Measurements from ENCODE around the gene MADD. TPM values are rescaled to one million over a fixed set of nuclear protein-coding genes. Genes with fewer than 3 reads are reported as not detected.

Gene MADD
- total and polyA plus RNA-seq, 2 donors (not counting 1 experiment from before 2014, with no cell fraction given) = 56.8 to 108 TPM

DNA sequence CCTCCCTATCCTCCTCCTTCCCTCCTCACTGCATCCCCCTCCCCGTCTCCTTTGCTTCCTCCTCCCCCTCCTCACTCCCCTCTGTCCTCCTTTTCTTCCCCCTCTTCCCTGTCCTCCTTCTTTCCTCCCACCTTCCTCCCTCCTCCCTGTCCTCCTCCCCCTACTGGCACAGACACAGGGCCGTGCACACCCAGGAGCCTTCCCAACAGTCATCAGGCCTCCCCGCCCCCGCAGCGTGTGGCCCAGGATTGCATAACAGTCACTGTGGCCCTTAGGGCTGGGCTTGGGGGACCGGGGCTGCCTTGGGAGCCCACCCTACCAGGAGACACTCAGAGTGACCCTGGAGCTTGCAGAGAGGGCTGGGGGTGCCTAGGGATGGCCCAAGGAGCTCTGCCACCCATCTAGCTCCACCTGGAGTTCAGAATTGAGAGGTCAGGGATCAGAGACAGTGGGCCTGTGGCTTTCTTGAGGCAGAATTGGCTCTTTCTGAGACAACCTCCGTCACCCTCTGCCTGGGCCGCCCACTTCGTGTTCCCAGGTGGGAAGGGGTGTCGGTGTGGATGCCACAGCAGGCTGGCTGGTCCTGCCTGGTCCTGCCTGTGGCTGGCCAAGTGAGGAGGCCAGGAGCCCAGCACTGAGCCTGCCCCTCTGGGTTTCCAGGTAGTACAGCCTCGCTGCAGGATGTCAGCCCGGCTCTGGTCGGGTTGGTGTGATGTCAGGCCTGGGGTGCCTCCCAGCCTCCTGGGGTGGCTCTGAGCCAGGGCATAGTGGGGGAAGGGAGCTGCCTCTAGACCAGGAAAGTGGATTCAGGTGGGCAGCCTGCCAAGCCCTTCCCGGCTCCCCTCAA lies 106.8 kb downstream of the MADD start:
- Histone ChIP-seq H3K4me2 (replicated peaks; ENCODE audit: low read depth, low read length, poor library complexity, severe bottlenecking) (peak overlapping the region; percentile 100), H2AFZ (ENCODE audit: insufficient read depth, low read depth, low read length, poor library complexity, severe bottlenecking) (no peak overlapping the region), H3K4me1 (ENCODE audit: control insufficient read depth in 2 of 2, insufficient read depth in 2 of 2, low read length in 2 of 2) (peaks cover 45 to 51% of the 10 kb centered on the region in 2 donors), H3K27ac (ENCODE audit: low read length in 2 of 2) (peak overlapping the region; percentile 96 to 97), H3K9me3 (ENCODE audit: control extremely low read depth in 1 of 3, control insufficient read depth in 2 of 3, insufficient read depth in 1 of 3, low read length in 2 of 3) (no peaks in the 10 kb centered on the region), H4K20me1 (ENCODE audit: control insufficient read depth, insufficient read depth, low read length, poor library complexity, severe bottlenecking) (peaks cover 45% of the 10 kb centered on the region), H3K4me3 (ENCODE audit: control extremely low read depth in 1 of 5, extremely low read depth in 1 of 5, insufficient read depth in 1 of 5, low read depth in 2 of 5, low read length in 4 of 5) (peak overlapping the region; percentile 47 to 99 (median 91)), H3K9ac (ENCODE audit: low read length) (peak overlapping the region; percentile 99), H3K79me2 (ENCODE audit: control insufficient read depth, insufficient read depth, low read length) (peaks cover 98% of the 10 kb centered on the region), H3K36me3 (replicated peaks in 1 of 2; ENCODE audit: control extremely low read depth in 1 of 2, control insufficient read depth in 1 of 2, extremely low read depth in 1 of 2, insufficient read depth in 2 of 2, low read length in 1 of 2) (peaks cover 0 to 34% of the 10 kb centered on the region in 2 experiments), H3K27me3 (replicated peaks in 1 of 4; ENCODE audit: control extremely low read depth in 1 of 4, control insufficient read depth in 3 of 4, insufficient read depth in 4 of 4, low read length in 3 of 4) (no peaks in the 10 kb centered on the region)
- peaks cover 42% of the 10 kb centered on the region for H3K4me1 Mint-ChIP-seq
- no peaks in the 10 kb centered on the region for H3K27me3 Mint-ChIP-seq
- WGBS (ENCODE audit: insufficient coverage) = 6% methylated on average over 13 of the region's 14 CpGs
- H3K27ac Mint-ChIP-seq = no peak overlapping the region
- ChIA-PET POLR2A (interaction anchor here (0.6 to 4.1 kb wide), 7 partner anchors 17 to 162 kb away, joined by 3 to 50 read pairs (median 12); partner anchors contain the start of gene DDB2), CTCF (interaction anchor here (0.7 to 2.6 kb wide), 8 partner anchors 14 to 35 kb away, joined by 3 to 18 read pairs (median 4); partner anchors contain the start of gene SLC39A13)
- intact Hi-C loops (cut with micrococcal nuclease) = loop anchor here (10.0 kb wide), 1 partner anchor 52 kb away; no protein-coding TSS in a partner anchor
- H3K9me3 Mint-ChIP-seq (ENCODE audit: insufficient read depth) = no peaks in the 10 kb centered on the region
- TF ChIP-seq CTCF (IDR thresholded peaks at IDR 0.05) = no peak
- no peak for TF ChIP-seq EZH2 (IDR thresholded peaks at IDR 0.05; ENCODE audit: borderline replicate concordance, insufficient read depth, low read depth, low read length, poor library complexity, severe bottlenecking)
- H3K4me3 Mint-ChIP-seq = peak overlapping the region; percentile 92
- ATAC-seq (ENCODE audit: low read depth) = no peak
- DNase-seq = peak; percentile 44

Data from B cell (primary cell).